GM12872 (cell line): ENCODE results near the gene TPPP.

ENCODE experiments used
- TF ChIP-seq, protein P1 (sequence below): IDR thresholded peaks from 3 replicates; pipeline ENCODE4 v1.5.1; 2011; ENCODE audit warnings: low read depth, mild to moderate bottlenecking, low read length, moderate library complexity; ENCODE audit not compliant: insufficient read depth

Gene TPPP

DNA sequence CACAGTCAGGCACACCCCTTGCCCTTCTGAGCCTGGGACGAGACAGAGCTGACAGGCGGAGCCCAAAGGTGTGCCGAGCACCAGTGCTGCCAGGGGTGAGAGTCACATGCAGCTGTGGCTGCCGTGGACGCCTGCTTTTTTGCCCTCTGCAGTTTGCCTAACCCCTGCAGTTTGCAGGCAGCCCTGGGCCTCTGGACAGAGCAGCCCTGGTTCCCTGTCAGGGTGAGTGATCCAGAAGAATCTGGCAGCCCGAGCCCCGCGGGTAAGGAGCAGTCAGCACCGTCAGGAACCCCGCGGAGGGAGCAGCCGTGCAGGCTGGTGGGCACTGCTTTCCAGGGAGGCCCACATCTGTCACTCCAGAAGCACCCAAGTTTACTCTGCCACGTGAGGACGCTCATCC lies 50.7 kb downstream of the TPPP start:
- TF ChIP-seq, protein P1, sequence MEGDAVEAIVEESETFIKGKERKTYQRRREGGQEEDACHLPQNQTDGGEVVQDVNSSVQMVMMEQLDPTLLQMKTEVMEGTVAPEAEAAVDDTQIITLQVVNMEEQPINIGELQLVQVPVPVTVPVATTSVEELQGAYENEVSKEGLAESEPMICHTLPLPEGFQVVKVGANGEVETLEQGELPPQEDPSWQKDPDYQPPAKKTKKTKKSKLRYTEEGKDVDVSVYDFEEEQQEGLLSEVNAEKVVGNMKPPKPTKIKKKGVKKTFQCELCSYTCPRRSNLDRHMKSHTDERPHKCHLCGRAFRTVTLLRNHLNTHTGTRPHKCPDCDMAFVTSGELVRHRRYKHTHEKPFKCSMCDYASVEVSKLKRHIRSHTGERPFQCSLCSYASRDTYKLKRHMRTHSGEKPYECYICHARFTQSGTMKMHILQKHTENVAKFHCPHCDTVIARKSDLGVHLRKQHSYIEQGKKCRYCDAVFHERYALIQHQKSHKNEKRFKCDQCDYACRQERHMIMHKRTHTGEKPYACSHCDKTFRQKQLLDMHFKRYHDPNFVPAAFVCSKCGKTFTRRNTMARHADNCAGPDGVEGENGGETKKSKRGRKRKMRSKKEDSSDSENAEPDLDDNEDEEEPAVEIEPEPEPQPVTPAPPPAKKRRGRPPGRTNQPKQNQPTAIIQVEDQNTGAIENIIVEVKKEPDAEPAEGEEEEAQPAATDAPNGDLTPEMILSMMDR, result no peak

DNA sequence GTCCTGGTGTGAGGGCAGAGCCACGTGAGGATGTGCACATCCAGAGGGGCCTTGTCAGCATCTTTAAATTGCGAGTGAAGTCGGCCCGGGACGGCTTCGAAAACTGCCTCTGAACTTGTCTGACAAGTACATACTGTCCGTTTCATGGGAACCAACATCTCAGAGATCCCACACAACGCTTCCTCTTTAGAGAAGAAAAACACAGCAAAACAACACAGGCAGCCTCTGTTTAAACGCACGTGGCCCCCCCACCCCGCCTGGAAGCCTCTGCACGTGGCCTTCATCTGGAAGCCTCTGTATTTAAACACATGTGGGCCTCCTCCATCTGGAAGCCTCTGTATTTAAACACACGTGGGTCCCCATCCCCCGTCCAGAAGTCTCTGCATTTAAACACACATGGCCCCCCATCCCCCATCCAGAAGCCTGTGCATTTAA lies 51.8 kb downstream of the TPPP start:
- TF ChIP-seq, protein P1, result no peak

DNA sequence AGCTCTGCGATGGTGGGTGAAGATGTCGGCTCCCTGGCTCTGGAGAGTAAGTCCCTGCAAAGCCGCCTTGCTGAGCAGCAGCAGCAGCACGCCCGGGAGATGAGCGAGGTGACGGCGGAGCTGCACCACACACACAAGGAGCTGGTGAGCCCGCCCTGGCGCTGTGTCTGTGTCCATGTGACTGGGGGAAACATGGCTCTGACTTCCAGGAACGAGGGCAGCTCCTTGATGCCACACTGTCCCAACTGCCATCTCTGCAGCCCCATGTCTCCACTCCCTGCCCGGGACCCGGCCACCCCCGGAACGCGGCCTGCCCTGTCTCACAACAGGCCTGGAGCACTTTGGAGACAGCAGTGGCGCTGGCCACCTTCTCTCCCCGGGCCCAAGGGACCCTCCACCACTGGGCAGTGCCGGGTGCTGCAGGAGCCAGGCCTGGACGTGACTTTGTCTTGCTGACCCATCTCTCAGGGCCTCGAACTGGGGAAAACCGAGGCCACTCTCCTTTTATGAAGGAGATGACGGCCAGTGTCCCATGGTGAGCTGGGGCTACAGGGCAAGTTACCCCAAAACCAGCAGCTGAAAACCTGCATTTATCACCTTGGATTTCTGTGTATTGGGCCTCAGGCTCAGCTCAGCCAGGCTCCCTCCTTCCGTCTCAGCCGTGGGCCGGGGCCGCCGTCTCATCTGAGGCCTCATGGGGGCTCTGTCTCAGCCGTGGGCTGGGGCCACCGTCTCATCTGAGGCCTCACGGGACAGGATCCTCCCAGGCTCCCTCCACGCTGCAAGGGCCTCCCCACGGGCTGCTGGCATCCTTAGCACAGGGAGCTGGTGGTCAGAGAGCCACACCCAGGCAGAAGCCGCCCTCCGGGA lies 52.5 kb downstream of the TPPP start:
- TF ChIP-seq, protein P1, result no peak

DNA sequence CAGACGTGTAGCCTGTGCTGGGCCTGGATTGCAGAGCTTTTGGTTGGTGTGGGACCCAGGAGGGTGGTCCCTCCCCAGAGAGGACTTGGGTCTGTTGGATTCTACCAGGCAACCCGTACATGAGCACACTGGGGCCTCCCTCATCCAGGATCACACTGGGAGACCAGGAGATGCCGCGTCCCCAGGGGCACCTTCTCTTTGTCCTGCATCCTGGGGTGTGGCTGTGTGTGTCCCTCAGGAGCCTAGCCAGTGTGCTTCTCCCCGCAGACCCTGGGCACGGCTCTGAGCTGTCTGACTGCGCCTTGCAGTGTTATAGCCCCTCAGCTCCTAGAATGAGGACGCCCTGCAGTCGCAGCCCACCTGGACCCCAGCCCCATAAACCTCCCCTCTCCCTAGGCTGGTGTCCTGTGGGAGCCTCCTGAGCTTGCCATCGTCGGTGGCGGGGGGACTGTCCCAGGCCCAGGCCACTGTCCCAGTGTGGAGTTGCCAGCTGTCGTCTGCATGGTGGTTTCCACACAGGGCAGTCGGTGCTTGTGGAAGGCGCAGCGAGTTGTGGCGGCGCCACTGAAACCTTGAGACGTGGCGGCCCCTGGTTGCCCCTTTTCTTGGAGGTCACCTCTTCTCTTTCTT lies 53.5 kb downstream of the TPPP start:
- TF ChIP-seq, protein P1, result no peak

DNA sequence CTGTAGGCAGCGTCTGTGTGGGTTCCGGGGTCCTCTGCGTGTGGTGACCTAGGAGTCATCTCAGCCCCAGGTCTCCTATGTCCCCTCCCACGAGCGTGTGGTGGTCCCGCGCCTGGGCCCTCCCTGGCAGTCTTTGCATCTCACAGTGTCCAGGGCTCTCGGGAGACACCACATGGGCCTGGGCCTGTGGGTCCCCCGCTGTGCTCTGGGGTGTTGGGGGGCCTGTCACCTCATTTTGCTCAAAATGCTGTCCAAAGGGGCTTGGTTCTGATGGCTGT lies 54.0 kb downstream of the TPPP start:
- TF ChIP-seq, protein P1, result no peak

DNA sequence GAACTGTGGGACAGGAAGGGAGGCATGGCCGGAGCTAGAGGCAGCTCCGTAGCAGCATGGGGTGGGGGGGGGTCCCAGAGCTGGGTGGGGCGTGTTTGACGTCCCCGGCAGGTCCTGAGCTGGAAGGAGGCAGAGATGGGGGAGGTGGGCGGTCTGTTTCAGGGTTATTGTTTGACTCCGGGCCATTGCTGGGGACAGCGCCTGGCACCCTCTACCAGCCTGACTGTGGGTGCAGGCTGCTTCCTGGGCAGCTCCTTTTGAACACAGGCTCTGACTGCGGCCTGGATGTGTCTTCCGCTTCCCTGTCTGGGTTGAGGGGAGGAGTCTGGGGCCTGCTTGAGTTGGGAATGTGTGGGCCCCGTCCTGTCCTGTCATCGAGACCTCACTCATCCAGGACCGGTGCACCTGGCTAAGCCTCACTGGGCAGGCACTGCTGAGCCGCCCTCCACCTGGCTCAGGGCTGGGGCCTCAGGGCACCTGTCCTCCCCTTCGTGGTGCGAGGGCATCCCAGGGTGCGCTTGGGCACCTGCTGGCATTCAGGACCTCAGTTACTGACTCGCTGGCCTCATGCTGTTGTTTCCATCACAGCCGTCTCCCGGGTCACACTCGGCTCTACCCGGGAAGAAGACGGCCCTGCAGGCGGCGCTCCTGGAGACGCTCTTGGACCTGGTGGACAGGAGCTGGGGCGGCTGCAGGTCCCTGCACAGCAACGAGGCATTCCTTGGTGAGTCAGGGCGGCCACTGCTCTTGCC lies 54.5 kb downstream of the TPPP start:
- TF ChIP-seq, protein P1, result no peak

DNA sequence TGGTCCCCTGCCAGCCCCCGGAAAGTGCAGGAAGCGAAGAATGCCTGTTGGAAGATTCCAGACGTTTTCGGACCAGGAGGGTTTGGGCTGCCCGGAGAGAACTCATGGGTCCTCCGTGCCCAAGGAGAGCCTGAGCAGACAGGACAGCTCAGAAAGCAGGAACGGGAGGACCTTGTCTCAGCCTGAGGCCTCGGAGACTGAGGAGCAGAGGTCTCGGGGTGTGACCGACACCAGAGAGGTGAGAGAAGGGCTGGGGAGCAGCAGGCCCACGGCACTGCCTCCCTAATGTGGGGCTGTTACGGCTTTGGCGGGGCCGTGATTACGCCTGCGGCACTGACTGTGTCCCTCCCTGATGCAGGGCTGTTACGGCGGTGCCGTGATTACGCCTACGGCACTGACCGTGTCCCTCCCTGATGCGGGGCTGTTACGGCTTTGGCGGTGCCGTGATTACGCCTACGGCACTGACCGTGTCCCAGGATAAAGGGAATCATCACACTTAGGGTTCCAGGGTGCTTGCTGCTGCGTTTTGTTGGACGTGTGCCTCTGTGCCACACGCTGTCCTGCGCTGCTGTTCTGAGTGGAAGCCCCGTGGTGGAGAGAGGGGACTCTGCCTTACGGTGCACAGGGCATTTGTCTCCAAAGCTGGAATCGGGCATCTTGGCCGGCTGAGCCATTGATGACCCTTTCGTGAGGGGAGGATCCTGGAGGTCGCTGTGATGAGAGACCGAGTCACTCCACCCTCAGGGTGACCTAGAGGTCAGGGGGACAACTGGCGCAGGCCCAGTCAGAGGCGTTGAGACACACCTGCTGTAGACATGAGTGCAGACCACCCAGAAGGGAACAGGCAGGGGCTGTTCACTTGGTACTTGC lies 55.3 kb downstream of the TPPP start:
- TF ChIP-seq, protein P1, result no peak
